ENCODE data around the gene TTC4. TPM values are rescaled to one million over a fixed set of nuclear protein-coding genes. Genes with fewer than 3 reads are reported as not detected.

TTC4 gene
- total RNA-seq, 5 donors from 2014 or later (not counting 1 experiment from before 2014, with no cell fraction given), result 9.6 to 25.1 (median 22.2) TPM

GRCh38 chr1:54745864-54746263 lies 30.2 kb downstream of the TTC4 start:
- Mint-ChIP-seq H3K4me3 (no peak overlapping the region), H3K9me3 (no peaks in the 10 kb centered on the region), H3K27me3 (no peaks in the 10 kb centered on the region), H3K27ac (no peak overlapping the region), H3K36me3 (peaks cover 23% of the 10 kb centered on the region), H3K4me1 (no peaks in the 10 kb centered on the region)
- 97% methylated on average over 3 of the region's 4 CpGs for WGBS (ENCODE audit: insufficient coverage)
- Histone ChIP-seq H3K4me1 (ENCODE audit: control insufficient read depth in 1 of 2, extremely low read depth in 1 of 2, insufficient read depth in 2 of 2, low read length in 2 of 2) (no peaks in the 10 kb centered on the region), H3K4me3 (ENCODE audit: control insufficient read depth in 1 of 2, extremely low read depth in 1 of 2, low read length in 1 of 2) (no peak overlapping the region), H3K9me3 (no peaks in the 10 kb centered on the region), H3K27ac (ENCODE audit: low read length) (no peak overlapping the region), H3K27me3 (replicated peaks in 1 of 2; ENCODE audit: control insufficient read depth in 2 of 2, extremely low read depth in 1 of 2, insufficient read depth in 2 of 2, low read length in 1 of 2) (no peaks in the 10 kb centered on the region), H3K36me3 (ENCODE audit: control insufficient read depth in 2 of 2, extremely low read depth in 1 of 2, insufficient read depth in 1 of 2, low read length in 1 of 2) (peaks cover 0 to 23% of the 10 kb centered on the region in 2 donors)
- CTCF ChIA-PET, result no interaction called here
- no peak for DNase-seq
- POLR2A ChIA-PET, result no interaction called here
- ATAC-seq (replicated peaks in 1 of 4), result no peak

GRCh38 chr1:54748094-54748835 lies 32.6 kb downstream of the TTC4 start:
- H3K4me1 Mint-ChIP-seq, result no peaks in the 10 kb centered on the region
- Histone ChIP-seq H3K9me3 (no peaks in the 10 kb centered on the region), H3K4me3 (ENCODE audit: control insufficient read depth in 1 of 2, extremely low read depth in 1 of 2, low read length in 1 of 2) (no peak overlapping the region), H3K36me3 (ENCODE audit: control insufficient read depth in 2 of 2, extremely low read depth in 1 of 2, insufficient read depth in 1 of 2, low read length in 1 of 2) (peaks cover 0 to 1% of the 10 kb centered on the region in 2 donors), H3K27me3 (replicated peaks in 1 of 2; ENCODE audit: control insufficient read depth in 2 of 2, extremely low read depth in 1 of 2, insufficient read depth in 2 of 2, low read length in 1 of 2) (no peaks in the 10 kb centered on the region), H3K27ac (ENCODE audit: low read length) (no peak overlapping the region), H3K4me1 (ENCODE audit: control insufficient read depth in 1 of 2, extremely low read depth in 1 of 2, insufficient read depth in 2 of 2, low read length in 2 of 2) (no peaks in the 10 kb centered on the region)
- H3K27me3 Mint-ChIP-seq, result no peaks in the 10 kb centered on the region
- WGBS (ENCODE audit: insufficient coverage), result 85% methylated on average over 13 of the region's 14 CpGs
- CTCF ChIA-PET, result no interaction called here
- no peak for ATAC-seq (replicated peaks in 1 of 4)
- no peaks in the 10 kb centered on the region for H3K9me3 Mint-ChIP-seq
- H3K4me3 Mint-ChIP-seq, result no peak overlapping the region
- peaks cover 8% of the 10 kb centered on the region for H3K36me3 Mint-ChIP-seq
- POLR2A ChIA-PET, result no interaction called here
- no peak overlapping the region for H3K27ac Mint-ChIP-seq
- no peak for DNase-seq

- POLR2A ChIA-PET, result no interaction called here
These were observed 34.9 kb downstream of the TTC4 start for GRCh38 chr1:54750596-54750995.

GRCh38 chr1:54751426-54751825 lies 35.8 kb downstream of the TTC4 start:
- H3K9me3 Mint-ChIP-seq, result no peaks in the 10 kb centered on the region
- POLR2A ChIA-PET, result no interaction called here

More at GRCh38 chr1:54750596-54750995, 34.9 kb downstream of the TTC4 start:
- Mint-ChIP-seq H3K4me3 (no peak overlapping the region), H3K27me3 (no peaks in the 10 kb centered on the region), H3K27ac (no peak overlapping the region), H3K36me3 (no peaks in the 10 kb centered on the region), H3K9me3 (no peaks in the 10 kb centered on the region), H3K4me1 (no peaks in the 10 kb centered on the region)
- no peak overlapping the region for H3K4me3 ChIP-seq (ENCODE audit: control insufficient read depth in 1 of 2, extremely low read depth in 1 of 2, low read length in 1 of 2)
- H3K27ac ChIP-seq (ENCODE audit: low read length), result no peak overlapping the region
- WGBS (ENCODE audit: insufficient coverage), result 70% methylated on average over 3 of the region's 6 CpGs
- no peak for DNase-seq
- ATAC-seq (replicated peaks in 1 of 4), result no peak
- CTCF ChIA-PET, result no interaction called here
- no peaks in the 10 kb centered on the region for H3K4me1 ChIP-seq (ENCODE audit: control insufficient read depth in 1 of 2, extremely low read depth in 1 of 2, insufficient read depth in 2 of 2, low read length in 2 of 2)
- no peaks in the 10 kb centered on the region for H3K9me3 ChIP-seq
- peaks cover 0 to 2% of the 10 kb centered on the region in 2 donors for H3K36me3 ChIP-seq (ENCODE audit: control insufficient read depth in 2 of 2, extremely low read depth in 1 of 2, insufficient read depth in 1 of 2, low read length in 1 of 2)
- H3K27me3 ChIP-seq (replicated peaks in 1 of 2; ENCODE audit: control insufficient read depth in 2 of 2, extremely low read depth in 1 of 2, insufficient read depth in 2 of 2, low read length in 1 of 2), result no peaks in the 10 kb centered on the region

GRCh38 chr1:54754045-54754444 lies 38.4 kb downstream of the TTC4 start:
- Histone ChIP-seq H3K4me3 (ENCODE audit: control insufficient read depth in 1 of 2, extremely low read depth in 1 of 2, low read length in 1 of 2) (no peak overlapping the region), H3K27ac (ENCODE audit: low read length) (no peak overlapping the region), H3K4me1 (ENCODE audit: control insufficient read depth in 1 of 2, extremely low read depth in 1 of 2, insufficient read depth in 2 of 2, low read length in 2 of 2) (no peaks in the 10 kb centered on the region), H3K9me3 (no peaks in the 10 kb centered on the region), H3K27me3 (replicated peaks in 1 of 2; ENCODE audit: control insufficient read depth in 2 of 2, extremely low read depth in 1 of 2, insufficient read depth in 2 of 2, low read length in 1 of 2) (no peaks in the 10 kb centered on the region), H3K36me3 (ENCODE audit: control insufficient read depth in 2 of 2, extremely low read depth in 1 of 2, insufficient read depth in 1 of 2, low read length in 1 of 2) (peaks cover 0 to 17% of the 10 kb centered on the region in 2 donors)
- ChIA-PET CTCF (no interaction called here), POLR2A (no interaction called here)
- DNase-seq (no peak), ATAC-seq (replicated peaks in 1 of 4) (no peak)
- 91% methylated on average over 21 of the region's 22 CpGs for WGBS (ENCODE audit: insufficient coverage)
- Mint-ChIP-seq H3K27me3 (no peaks in the 10 kb centered on the region), H3K4me3 (no peak overlapping the region), H3K4me1 (no peaks in the 10 kb centered on the region), H3K9me3 (no peaks in the 10 kb centered on the region), H3K27ac (no peak overlapping the region), H3K36me3 (peaks cover 15% of the 10 kb centered on the region)

More at GRCh38 chr1:54751426-54751825, 35.8 kb downstream of the TTC4 start:
- Histone ChIP-seq H3K27me3 (replicated peaks in 1 of 2; ENCODE audit: control insufficient read depth in 2 of 2, extremely low read depth in 1 of 2, insufficient read depth in 2 of 2, low read length in 1 of 2) (no peaks in the 10 kb centered on the region), H3K9me3 (no peaks in the 10 kb centered on the region), H3K4me1 (ENCODE audit: control insufficient read depth in 1 of 2, extremely low read depth in 1 of 2, insufficient read depth in 2 of 2, low read length in 2 of 2) (no peaks in the 10 kb centered on the region), H3K36me3 (ENCODE audit: control insufficient read depth in 2 of 2, extremely low read depth in 1 of 2, insufficient read depth in 1 of 2, low read length in 1 of 2) (peaks cover 0 to 2% of the 10 kb centered on the region in 2 donors), H3K4me3 (ENCODE audit: control insufficient read depth in 1 of 2, extremely low read depth in 1 of 2, low read length in 1 of 2) (no peak overlapping the region), H3K27ac (ENCODE audit: low read length) (no peak overlapping the region)
- H3K4me1 Mint-ChIP-seq, result no peaks in the 10 kb centered on the region
- no peak for DNase-seq
- H3K4me3 Mint-ChIP-seq, result no peak overlapping the region
- CTCF ChIA-PET, result no interaction called here
- H3K27ac Mint-ChIP-seq, result no peak overlapping the region
- WGBS (ENCODE audit: insufficient coverage), result 100% methylated on average over 3 of the region's 4 CpGs
- H3K27me3 Mint-ChIP-seq, result no peaks in the 10 kb centered on the region
- no peak for ATAC-seq (replicated peaks in 1 of 4)
- peaks cover 5% of the 10 kb centered on the region for H3K36me3 Mint-ChIP-seq

- Histone ChIP-seq H3K9me3 (no peaks in the 10 kb centered on the region), H3K4me3 (ENCODE audit: control insufficient read depth in 1 of 2, extremely low read depth in 1 of 2, low read length in 1 of 2) (no peak overlapping the region), H3K27me3 (replicated peaks in 1 of 2; ENCODE audit: control insufficient read depth in 2 of 2, extremely low read depth in 1 of 2, insufficient read depth in 2 of 2, low read length in 1 of 2) (no peaks in the 10 kb centered on the region), H3K4me1 (ENCODE audit: control insufficient read depth in 1 of 2, extremely low read depth in 1 of 2, insufficient read depth in 2 of 2, low read length in 2 of 2) (no peaks in the 10 kb centered on the region), H3K27ac (ENCODE audit: low read length) (no peak overlapping the region), H3K36me3 (ENCODE audit: control insufficient read depth in 2 of 2, extremely low read depth in 1 of 2, insufficient read depth in 1 of 2, low read length in 1 of 2) (peaks cover 0 to 17% of the 10 kb centered on the region in 2 donors)
- WGBS (ENCODE audit: insufficient coverage), result 94% methylated on average over 19 of the region's 25 CpGs
- Mint-ChIP-seq H3K4me3 (no peak overlapping the region), H3K27ac (no peak overlapping the region), H3K9me3 (no peaks in the 10 kb centered on the region), H3K4me1 (no peaks in the 10 kb centered on the region), H3K36me3 (peaks cover 15% of the 10 kb centered on the region), H3K27me3 (no peaks in the 10 kb centered on the region)
- POLR2A ChIA-PET, result no interaction called here
- ATAC-seq (replicated peaks in 1 of 4) (no peak), DNase-seq (no peak)
- CTCF ChIA-PET, result no interaction called here
These were observed 39.0 kb downstream of the TTC4 start for GRCh38 chr1:54754486-54755285.

Measured in T-cell (primary cell).